Trophoblast cell (in vitro differentiated cells and primary cell): ENCODE measurements around the gene GC.
A peak's percentile ranks its signal among the peaks of the same experiment; 100 is the strongest.

Source experiments
- DNase-seq, 2 donors: peaks; one replicate each; pipeline ENCODE4 v3.0.0-alpha.2; 2016
- H2AFZ ChIP-seq: 2 replicates; pipeline ENCODE4 v1.6.1; 2013; ENCODE audit warnings: low read length, moderate library complexity, mild to moderate bottlenecking; ENCODE audit not compliant: insufficient read depth, poor library complexity
- H2AK5ac ChIP-seq: 2 replicates; pipeline ENCODE4 v1.6.1; 2013; ENCODE audit warnings: mild to moderate bottlenecking, low read length
- H2BK120ac ChIP-seq: 2 replicates; pipeline ENCODE4 v1.6.1; 2013; ENCODE audit warnings: low read length, mild to moderate bottlenecking, moderate library complexity; ENCODE audit not compliant: insufficient read depth, poor library complexity
- H2BK12ac ChIP-seq: 2 replicates; pipeline ENCODE4 v1.6.1; 2013; ENCODE audit warnings: mild to moderate bottlenecking, low read length, moderate library complexity
- H2BK5ac ChIP-seq: 2 replicates; pipeline ENCODE4 v1.6.1; 2013; ENCODE audit warnings: low read length, low read depth, moderate library complexity, mild to moderate bottlenecking; ENCODE audit not compliant: poor library complexity
- H3K14ac ChIP-seq: 2 replicates; pipeline ENCODE4 v1.6.1; 2013; ENCODE audit warnings: mild to moderate bottlenecking, low read length
- H3K18ac ChIP-seq: 2 replicates; pipeline ENCODE4 v1.6.1; 2013; ENCODE audit warnings: mild to moderate bottlenecking, low read length
- H3K23ac ChIP-seq: 2 replicates; pipeline ENCODE4 v1.6.1; 2013; ENCODE audit warnings: low read length
- H3K27ac ChIP-seq: 2 replicates; pipeline ENCODE4 v1.5.1; 2013; ENCODE audit warnings: low read depth, mild to moderate bottlenecking, inconsistent platforms, low read length, moderate library complexity
- H3K27me3 ChIP-seq: 2 replicates; pipeline ENCODE4 v1.6.1; 2013; ENCODE audit warnings: inconsistent platforms, mild to moderate bottlenecking, low read length, moderate library complexity; ENCODE audit not compliant: insufficient read depth
- H3K36me3 ChIP-seq, 2 experiments: 1 replicate in 1 of 2; 2 replicates in 1 of 2; pipeline ENCODE4 v1.6.1; 2013; ENCODE audit warnings: low read length in 2 of 2, mild to moderate bottlenecking in 2 of 2, moderate library complexity in 1 of 2; ENCODE audit not compliant: insufficient read depth in 2 of 2, control insufficient read depth in 1 of 2
- H3K4ac ChIP-seq: 2 replicates; pipeline ENCODE4 v1.6.1; 2013; ENCODE audit warnings: low read depth, mild to moderate bottlenecking, low read length, moderate library complexity
- H3K4me1 ChIP-seq, 2 experiments: 1 replicate in 1 of 2; 2 replicates in 1 of 2; pipeline ENCODE4 v1.6.1; 2013; ENCODE audit warnings: low read length in 2 of 2, mild to moderate bottlenecking in 2 of 2, moderate library complexity in 1 of 2; ENCODE audit not compliant: insufficient read depth in 2 of 2, control insufficient read depth in 1 of 2
- H3K4me2 ChIP-seq: 2 replicates; pipeline ENCODE4 v1.6.1; 2013; ENCODE audit warnings: inconsistent platforms, mild to moderate bottlenecking, low read length, moderate library complexity
- H3K4me3 ChIP-seq: 2 replicates; pipeline ENCODE4 v1.5.1; 2013; ENCODE audit warnings: mild to moderate bottlenecking, low read depth, low read length, inconsistent platforms
- H3K79me1 ChIP-seq: one replicate; pipeline ENCODE4 v1.6.1; 2013; ENCODE audit warnings: low read length
- H3K79me2 ChIP-seq: 2 replicates; pipeline ENCODE4 v1.6.1; 2013; ENCODE audit warnings: low read length, mild to moderate bottlenecking; ENCODE audit not compliant: control insufficient read depth, insufficient read depth, poor library complexity
- H3K9ac ChIP-seq: 2 replicates; pipeline ENCODE4 v1.6.1; 2013; ENCODE audit warnings: mild to moderate bottlenecking, low read length
- H3K9me3 ChIP-seq: 2 replicates; pipeline ENCODE4 v1.6.1; 2013; ENCODE audit warnings: low read depth, mild to moderate bottlenecking, control low read depth, inconsistent platforms, low read length; ENCODE audit not compliant: insufficient read depth
- H4K12ac ChIP-seq: 2 replicates; pipeline ENCODE4 v1.6.1; 2013; ENCODE audit warnings: low read depth, mild to moderate bottlenecking, low read length, moderate library complexity
- H4K8ac ChIP-seq: 2 replicates; pipeline ENCODE4 v1.6.1; 2013; ENCODE audit warnings: low read depth, mild to moderate bottlenecking, low read length, moderate library complexity
- H4K91ac ChIP-seq: one replicate; pipeline ENCODE4 v1.6.1; 2013; ENCODE audit warnings: low read depth, mild to moderate bottlenecking, low read length, moderate library complexity
- WGBS: extraction: QIAGEN DNeasy Blood & Tissue Kit; methylation state at CpG from one replicate; pipeline ENCODE4 v1.1.7; 2013; ENCODE audit warnings: missing lambda C conversion rate; ENCODE audit not compliant: insufficient read length, insufficient coverage; ENCODE audit errors: extremely low coverage; 5-methylcytosine and 5-hydroxymethylcytosine counted together

GC gene

DNA sequence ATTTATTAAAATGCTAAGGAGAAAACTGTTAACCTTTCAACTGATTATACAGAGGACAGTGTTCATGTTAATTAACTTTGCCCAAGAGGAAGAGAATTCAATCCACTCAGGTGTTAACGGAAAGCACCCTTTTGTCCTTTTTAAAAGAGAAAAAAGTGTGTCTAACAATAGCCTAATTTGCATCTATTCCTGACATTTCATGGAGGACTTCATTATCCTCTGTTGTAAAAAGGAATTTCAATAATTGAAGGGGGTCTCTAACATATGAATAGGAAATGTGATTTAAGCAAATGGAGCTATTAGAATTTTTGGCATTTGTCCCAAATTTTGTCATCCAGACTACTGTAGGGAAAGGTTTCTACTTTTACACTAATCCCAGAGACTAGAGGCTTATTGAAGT is 44.6 kb upstream of the GC start:
- Histone ChIP-seq H3K79me2 (no peaks in the 10 kb centered on the region), H3K18ac (no peak overlapping the region), H3K27ac (no peak overlapping the region), H2BK5ac (no peak overlapping the region), H2AFZ (no peak overlapping the region), H3K27me3 (no peaks in the 10 kb centered on the region), H2BK120ac (no peak overlapping the region), H2AK5ac (no peak overlapping the region), H4K91ac (no peak overlapping the region), H4K8ac (no peak overlapping the region), H3K4me1 (peaks cover 0 to 2% of the 10 kb centered on the region in 2 experiments), H3K9me3 (no peaks in the 10 kb centered on the region), H3K14ac (no peak overlapping the region), H3K9ac (no peak overlapping the region), H3K4ac (no peak overlapping the region), H4K12ac (no peak overlapping the region), H3K23ac (no peak overlapping the region), H3K4me2 (no peak overlapping the region), H3K4me3 (no peak overlapping the region), H3K36me3 (no peaks in the 10 kb centered on the region), H3K79me1 (no peaks in the 10 kb centered on the region), H2BK12ac (no peak overlapping the region)
- no peak for DNase-seq
- WGBS: no CpG with 5 or more reads among the region's 1 CpG

- H3K9ac ChIP-seq: no peak overlapping the region
- no CpG with 5 or more reads among the region's 4 CpGs for WGBS
- no peak overlapping the region for H4K12ac ChIP-seq
- no peaks in the 10 kb centered on the region for H3K36me3 ChIP-seq
- H2AK5ac ChIP-seq: no peak overlapping the region
- H3K27ac ChIP-seq: no peak overlapping the region
- no peak overlapping the region for H4K91ac ChIP-seq
- no peak overlapping the region for H2BK12ac ChIP-seq
- H3K4me1 ChIP-seq: peaks cover 0 to 2% of the 10 kb centered on the region in 2 experiments
- no peak overlapping the region for H3K23ac ChIP-seq
- peak; percentile 21 to 35 for DNase-seq
- H3K27me3 ChIP-seq: no peaks in the 10 kb centered on the region
- H3K4me2 ChIP-seq: no peak overlapping the region
- H3K9me3 ChIP-seq: no peaks in the 10 kb centered on the region
- H3K79me2 ChIP-seq: no peaks in the 10 kb centered on the region
- H3K18ac ChIP-seq: no peak overlapping the region
- H2BK5ac ChIP-seq: no peak overlapping the region
- no peak overlapping the region for H4K8ac ChIP-seq
- no peak overlapping the region for H3K4me3 ChIP-seq
- H2BK120ac ChIP-seq: no peak overlapping the region
- no peak overlapping the region for H3K4ac ChIP-seq
- no peaks in the 10 kb centered on the region for H3K79me1 ChIP-seq
- H3K14ac ChIP-seq: no peak overlapping the region
- H2AFZ ChIP-seq: no peak overlapping the region
Observed at GRCh38 chr4:71827826-71828225, 43.9 kb upstream of the GC start.

DNA sequence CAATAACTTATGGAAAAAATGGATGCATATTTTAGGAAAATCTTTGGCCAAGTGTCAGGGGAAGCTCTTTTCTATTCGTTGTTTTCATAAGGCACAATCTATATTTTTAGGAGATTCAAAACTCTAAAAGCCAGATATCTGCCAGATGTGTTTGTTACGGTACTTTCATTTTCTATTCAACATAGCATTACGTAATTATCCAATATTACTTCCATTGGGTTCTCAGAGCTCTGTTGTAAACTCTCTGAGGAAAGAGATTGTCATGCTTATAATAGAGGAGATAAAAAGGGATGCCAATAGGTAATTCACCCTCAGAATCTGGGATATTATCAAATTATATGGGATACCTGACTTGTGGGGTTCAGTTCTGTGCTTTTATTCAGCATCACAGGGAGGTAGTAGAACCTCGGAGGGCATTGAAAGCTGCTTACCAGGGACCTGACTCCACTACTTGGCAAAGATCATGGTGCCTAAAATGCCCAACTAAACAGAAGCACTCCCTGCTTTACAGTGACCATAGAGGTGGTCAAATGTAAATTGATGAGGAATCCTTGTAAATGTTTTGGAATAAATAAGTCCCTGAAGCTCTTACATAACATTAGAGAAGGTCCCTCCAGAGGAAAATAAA is 32.9 kb upstream of the GC start:
- no peak overlapping the region for H4K12ac ChIP-seq
- no peak overlapping the region for H3K23ac ChIP-seq
- no peak overlapping the region for H3K27ac ChIP-seq
- no peak for DNase-seq
- H3K79me2 ChIP-seq: no peaks in the 10 kb centered on the region
- no peaks in the 10 kb centered on the region for H3K27me3 ChIP-seq
- no peak overlapping the region for H3K14ac ChIP-seq
- no peak overlapping the region for H4K8ac ChIP-seq
- H2BK12ac ChIP-seq: no peak overlapping the region
- H3K4me3 ChIP-seq: no peak overlapping the region
- no peak overlapping the region for H2BK5ac ChIP-seq
- no peak overlapping the region for H3K4ac ChIP-seq
- H2AK5ac ChIP-seq: no peak overlapping the region
- H3K9me3 ChIP-seq: peaks cover 2% of the 10 kb centered on the region
- no peaks in the 10 kb centered on the region for H3K36me3 ChIP-seq
- H3K18ac ChIP-seq: no peak overlapping the region
- WGBS: no CpG with 5 or more reads among the region's 4 CpGs
- H3K79me1 ChIP-seq: no peaks in the 10 kb centered on the region
- H2BK120ac ChIP-seq: no peak overlapping the region
- H3K9ac ChIP-seq: no peak overlapping the region
- no peak overlapping the region for H4K91ac ChIP-seq
- no peak overlapping the region for H2AFZ ChIP-seq
- no peaks in the 10 kb centered on the region for H3K4me1 ChIP-seq
- no peak overlapping the region for H3K4me2 ChIP-seq

- DNase-seq: no peak
- Histone ChIP-seq H2AFZ (no peak overlapping the region), H4K12ac (no peak overlapping the region), H3K27ac (no peak overlapping the region), H2AK5ac (no peak overlapping the region), H3K4ac (no peak overlapping the region), H3K18ac (no peak overlapping the region), H2BK120ac (no peak overlapping the region), H3K79me1 (no peaks in the 10 kb centered on the region), H3K27me3 (no peaks in the 10 kb centered on the region), H2BK5ac (no peak overlapping the region), H3K4me2 (no peak overlapping the region), H3K4me3 (no peak overlapping the region), H3K14ac (no peak overlapping the region), H4K8ac (no peak overlapping the region), H3K9me3 (peaks cover 2% of the 10 kb centered on the region), H3K4me1 (no peaks in the 10 kb centered on the region), H3K36me3 (no peaks in the 10 kb centered on the region), H3K9ac (no peak overlapping the region), H2BK12ac (no peak overlapping the region), H3K23ac (no peak overlapping the region), H4K91ac (no peak overlapping the region), H3K79me2 (no peaks in the 10 kb centered on the region)
- WGBS: no CpG with 5 or more reads among the region's 2 CpGs
Observed at GRCh38 chr4:71814433-71814832, 30.6 kb upstream of the GC start.
